Stimulated activated CD4-positive, alpha-beta T cell treated with anti-CD3 and anti-CD28 coated beads, Interleukin-1b, Interleukin-23, amount 100 ng/mL, for 48 hours (primary cell): ENCODE data around the gene ANP32E.
A peak's percentile ranks its signal among the peaks of the same experiment; 100 is the strongest.
"Not testable (repeated sequence)": the region's sequence is repeated elsewhere in the genome, so short reads cannot be mapped to it uniquely, and the experiment has no call there.

ENCODE experiments used
- DNase-seq: peaks from one replicate; pipeline ENCODE4 v3.0.0-alpha.2; 2020

ANP32E gene

GRCh38 chr1:150256554-150257341 is 20.8 kb upstream of the ANP32E start:
- DNase-seq = no peak

- no peak for DNase-seq
Observed at GRCh38 chr1:150256198-150256553, 20.3 kb upstream of the ANP32E start.

- no peak for DNase-seq
Observed at GRCh38 chr1:150249936-150250335, 14.0 kb upstream of the ANP32E start.

- DNase-seq = no peak
Observed at GRCh38 chr1:150243003-150243402, 7.1 kb upstream of the ANP32E start.

- no peak for DNase-seq
Observed at GRCh38 chr1:150237746-150238145, 1.8 kb upstream of the ANP32E start.

GRCh38 chr1:150237176-150237575 is 1.3 kb upstream of the ANP32E start:
- not testable (repeated sequence) for DNase-seq

GRCh38 chr1:150236614-150237100 is 745 bp upstream of the ANP32E start:
- DNase-seq = no peak

GRCh38 chr1:150235294-150235851 is 539 bp downstream of the ANP32E start:
- DNase-seq = peak; percentile 20

GRCh38 chr1:150234566-150235293 is 1.2 kb downstream of the ANP32E start:
- peak; percentile 91 for DNase-seq

- DNase-seq = no peak
Observed at GRCh38 chr1:150234309-150234565, 1.7 kb downstream of the ANP32E start.

GRCh38 chr1:150233359-150234308 is 2.3 kb downstream of the ANP32E start:
- peak; percentile 23 for DNase-seq

- DNase-seq = not testable (repeated sequence)
Observed at GRCh38 chr1:150232921-150233320, 3.0 kb downstream of the ANP32E start.

GRCh38 chr1:150228246-150228645 is 7.7 kb downstream of the ANP32E start:
- DNase-seq = not testable (repeated sequence)

GRCh38 chr1:150227228-150227627 is 8.7 kb downstream of the ANP32E start:
- DNase-seq = no peak

- no peak for DNase-seq
Observed at GRCh38 chr1:150226486-150226885, 9.4 kb downstream of the ANP32E start.

GRCh38 chr1:150225546-150225945 is 10.4 kb downstream of the ANP32E start:
- DNase-seq = no peak

- no peak for DNase-seq
Observed at GRCh38 chr1:150224983-150225382, 10.9 kb downstream of the ANP32E start.

- DNase-seq = no peak
Observed at GRCh38 chr1:150221552-150221951, 14.4 kb downstream of the ANP32E start.

- not testable (repeated sequence) for DNase-seq
Observed at GRCh38 chr1:150215855-150216254, 20.1 kb downstream of the ANP32E start.

GRCh38 chr1:150214099-150214756 is 21.7 kb downstream of the ANP32E start:
- not testable (repeated sequence) for DNase-seq

- DNase-seq = peak; percentile 93
Observed at GRCh38 chr1:150213170-150214098, 22.5 kb downstream of the ANP32E start.
